ENCODE results near the gene DIS3L2.

The DIS3L2 gene

GRCh38 chr2:232315049-232315922 lies 353.8 kb downstream of the DIS3L2 start:
- peak; percentile 29 for DNase-seq
- H3K79me2 ChIP-seq (ENCODE audit: control insufficient read depth, insufficient read depth, low read length), result no peaks in the 10 kb centered on the region

GRCh38 chr2:232315923-232316299 lies 354.4 kb downstream of the DIS3L2 start:
- Histone ChIP-seq H2AK5ac (ENCODE audit: low read length) (no peak overlapping the region), H3K4me3 (ENCODE audit: low read length) (no peak overlapping the region), H3K36me3 (ENCODE audit: control insufficient read depth, insufficient read depth, low read length) (no peaks in the 10 kb centered on the region), H3K79me1 (ENCODE audit: low read length) (no peaks in the 10 kb centered on the region), H2BK15ac (replicated peaks; ENCODE audit: low read depth) (no peak overlapping the region), H3K4me1 (ENCODE audit: control insufficient read depth, low read depth, low read length) (peaks cover 4% of the 10 kb centered on the region), H3K23ac (ENCODE audit: low read length) (peak overlapping the region; percentile 18), H3K27ac (ENCODE audit: low read depth, low read length) (no peak overlapping the region), H3K27me3 (ENCODE audit: insufficient read depth, low read length, poor library complexity) (no peaks in the 10 kb centered on the region), H3K4ac (ENCODE audit: low read depth, low read length) (no peak overlapping the region), H2BK120ac (ENCODE audit: low read depth, low read length) (no peak overlapping the region), H3K18ac (ENCODE audit: low read length) (no peak overlapping the region), H4K8ac (ENCODE audit: low read depth, low read length) (no peak overlapping the region), H3K56ac (ENCODE audit: low read length) (no peak overlapping the region), H2BK5ac (ENCODE audit: low read length) (no peak overlapping the region), H3K4me2 (ENCODE audit: low read length) (no peak overlapping the region), H3K9ac (ENCODE audit: low read length) (no peak overlapping the region), H3K79me2 (ENCODE audit: control insufficient read depth, insufficient read depth, low read length) (no peaks in the 10 kb centered on the region), H4K5ac (ENCODE audit: low read length) (no peak overlapping the region)
- no peak for DNase-seq
- no CpG with 5 or more reads among the region's 8 CpGs for WGBS (ENCODE audit: extremely low coverage, insufficient coverage, low lambda C conversion rate)

More at GRCh38 chr2:232315049-232315922, 353.8 kb downstream of the DIS3L2 start:
- H3K27ac ChIP-seq (ENCODE audit: low read depth, low read length), result no peak overlapping the region
- no peak overlapping the region for H3K4me2 ChIP-seq (ENCODE audit: low read length)
- H2BK5ac ChIP-seq (ENCODE audit: low read length), result no peak overlapping the region
- H2BK120ac ChIP-seq (ENCODE audit: low read depth, low read length), result no peak overlapping the region
- no peaks in the 10 kb centered on the region for H3K36me3 ChIP-seq (ENCODE audit: control insufficient read depth, insufficient read depth, low read length)
- H3K4me3 ChIP-seq (ENCODE audit: low read length), result no peak overlapping the region
- no peak overlapping the region for H3K56ac ChIP-seq (ENCODE audit: low read length)
- no peak overlapping the region for H3K4ac ChIP-seq (ENCODE audit: low read depth, low read length)
- H3K9ac ChIP-seq (ENCODE audit: low read length), result no peak overlapping the region
- H4K8ac ChIP-seq (ENCODE audit: low read depth, low read length), result no peak overlapping the region
- no peak overlapping the region for H4K5ac ChIP-seq (ENCODE audit: low read length)
- no peak overlapping the region for H2AK5ac ChIP-seq (ENCODE audit: low read length)
- H3K27me3 ChIP-seq (ENCODE audit: insufficient read depth, low read length, poor library complexity), result no peaks in the 10 kb centered on the region
- peaks cover 4% of the 10 kb centered on the region for H3K4me1 ChIP-seq (ENCODE audit: control insufficient read depth, low read depth, low read length)
- H3K18ac ChIP-seq (ENCODE audit: low read length), result no peak overlapping the region
- no peak overlapping the region for H2BK15ac ChIP-seq (replicated peaks; ENCODE audit: low read depth)
- peak overlapping the region; percentile 18 for H3K23ac ChIP-seq (ENCODE audit: low read length)
- H3K79me1 ChIP-seq (ENCODE audit: low read length), result no peaks in the 10 kb centered on the region
- no CpG with 5 or more reads among the region's 12 CpGs for WGBS (ENCODE audit: extremely low coverage, insufficient coverage, low lambda C conversion rate)

GRCh38 chr2:232316461-232317330 lies 355.2 kb downstream of the DIS3L2 start:
- H3K27me3 ChIP-seq (ENCODE audit: insufficient read depth, low read length, poor library complexity), result no peaks in the 10 kb centered on the region
- no peak overlapping the region for H3K18ac ChIP-seq (ENCODE audit: low read length)
- no peaks in the 10 kb centered on the region for H3K79me2 ChIP-seq (ENCODE audit: control insufficient read depth, insufficient read depth, low read length)
- no peak for DNase-seq
- H2AK5ac ChIP-seq (ENCODE audit: low read length), result no peak overlapping the region
- no peak overlapping the region for H4K5ac ChIP-seq (ENCODE audit: low read length)
- H3K27ac ChIP-seq (ENCODE audit: low read depth, low read length), result no peak overlapping the region
- no peaks in the 10 kb centered on the region for H3K79me1 ChIP-seq (ENCODE audit: low read length)
- H3K56ac ChIP-seq (ENCODE audit: low read length), result no peak overlapping the region
- H3K4me3 ChIP-seq (ENCODE audit: low read length), result no peak overlapping the region
- WGBS (ENCODE audit: extremely low coverage, insufficient coverage, low lambda C conversion rate), result no CpG with 5 or more reads among the region's 12 CpGs
- H3K4me2 ChIP-seq (ENCODE audit: low read length), result no peak overlapping the region
- no peaks in the 10 kb centered on the region for H3K36me3 ChIP-seq (ENCODE audit: control insufficient read depth, insufficient read depth, low read length)
- no peak overlapping the region for H3K9ac ChIP-seq (ENCODE audit: low read length)
- H2BK15ac ChIP-seq (replicated peaks; ENCODE audit: low read depth), result no peak overlapping the region
- no peak overlapping the region for H3K23ac ChIP-seq (ENCODE audit: low read length)
- peaks cover 4% of the 10 kb centered on the region for H3K4me1 ChIP-seq (ENCODE audit: control insufficient read depth, low read depth, low read length)
- H4K8ac ChIP-seq (ENCODE audit: low read depth, low read length), result no peak overlapping the region
- no peak overlapping the region for H3K4ac ChIP-seq (ENCODE audit: low read depth, low read length)
- H2BK120ac ChIP-seq (ENCODE audit: low read depth, low read length), result no peak overlapping the region
- no peak overlapping the region for H2BK5ac ChIP-seq (ENCODE audit: low read length)

GRCh38 chr2:232318169-232318855 lies 356.8 kb downstream of the DIS3L2 start:
- no peak overlapping the region for H3K9ac ChIP-seq (ENCODE audit: low read length)
- no peak overlapping the region for H3K18ac ChIP-seq (ENCODE audit: low read length)
- no peak overlapping the region for H4K8ac ChIP-seq (ENCODE audit: low read depth, low read length)
- H3K23ac ChIP-seq (ENCODE audit: low read length), result no peak overlapping the region
- H3K4me2 ChIP-seq (ENCODE audit: low read length), result no peak overlapping the region
- no peak overlapping the region for H3K56ac ChIP-seq (ENCODE audit: low read length)
- no peak for DNase-seq
- H3K27ac ChIP-seq (ENCODE audit: low read depth, low read length), result no peak overlapping the region
- no peaks in the 10 kb centered on the region for H3K79me2 ChIP-seq (ENCODE audit: control insufficient read depth, insufficient read depth, low read length)
- H3K4ac ChIP-seq (ENCODE audit: low read depth, low read length), result no peak overlapping the region
- no peak overlapping the region for H3K4me3 ChIP-seq (ENCODE audit: low read length)
- no CpG with 5 or more reads among the region's 12 CpGs for WGBS (ENCODE audit: extremely low coverage, insufficient coverage, low lambda C conversion rate)
- no peak overlapping the region for H2AK5ac ChIP-seq (ENCODE audit: low read length)
- no peak overlapping the region for H2BK120ac ChIP-seq (ENCODE audit: low read depth, low read length)
- H3K4me1 ChIP-seq (ENCODE audit: control insufficient read depth, low read depth, low read length), result peaks cover 4% of the 10 kb centered on the region
- H3K36me3 ChIP-seq (ENCODE audit: control insufficient read depth, insufficient read depth, low read length), result no peaks in the 10 kb centered on the region
- H4K5ac ChIP-seq (ENCODE audit: low read length), result no peak overlapping the region
- H2BK5ac ChIP-seq (ENCODE audit: low read length), result no peak overlapping the region
- H2BK15ac ChIP-seq (replicated peaks; ENCODE audit: low read depth), result no peak overlapping the region
- no peaks in the 10 kb centered on the region for H3K79me1 ChIP-seq (ENCODE audit: low read length)
- no peaks in the 10 kb centered on the region for H3K27me3 ChIP-seq (ENCODE audit: insufficient read depth, low read length, poor library complexity)

GRCh38 chr2:232319067-232319802 lies 357.7 kb downstream of the DIS3L2 start:
- Histone ChIP-seq H3K27ac (ENCODE audit: low read depth, low read length) (no peak overlapping the region), H4K8ac (ENCODE audit: low read depth, low read length) (no peak overlapping the region), H3K4me3 (ENCODE audit: low read length) (no peak overlapping the region), H3K79me2 (ENCODE audit: control insufficient read depth, insufficient read depth, low read length) (no peaks in the 10 kb centered on the region), H3K4ac (ENCODE audit: low read depth, low read length) (no peak overlapping the region), H3K27me3 (ENCODE audit: insufficient read depth, low read length, poor library complexity) (no peaks in the 10 kb centered on the region), H3K23ac (ENCODE audit: low read length) (no peak overlapping the region), H2AK5ac (ENCODE audit: low read length) (no peak overlapping the region), H3K18ac (ENCODE audit: low read length) (no peak overlapping the region), H3K4me2 (ENCODE audit: low read length) (no peak overlapping the region), H4K5ac (ENCODE audit: low read length) (no peak overlapping the region), H2BK5ac (ENCODE audit: low read length) (no peak overlapping the region), H3K36me3 (ENCODE audit: control insufficient read depth, insufficient read depth, low read length) (no peaks in the 10 kb centered on the region), H2BK15ac (replicated peaks; ENCODE audit: low read depth) (no peak overlapping the region), H3K4me1 (ENCODE audit: control insufficient read depth, low read depth, low read length) (peaks cover 4% of the 10 kb centered on the region), H2BK120ac (ENCODE audit: low read depth, low read length) (no peak overlapping the region), H3K9ac (ENCODE audit: low read length) (no peak overlapping the region), H3K56ac (ENCODE audit: low read length) (no peak overlapping the region), H3K79me1 (ENCODE audit: low read length) (no peaks in the 10 kb centered on the region)
- no peak for DNase-seq
- no CpG with 5 or more reads among the region's 4 CpGs for WGBS (ENCODE audit: extremely low coverage, insufficient coverage, low lambda C conversion rate)
